Neural cell (in vitro differentiated cells): ENCODE data around the gene PCP4.

ENCODE experiments used
- CTCF ChIP-seq: fragments of 450-650 bp; IDR thresholded peaks from 2 replicates; pipeline ENCODE4 v1.5.1; 2014; ENCODE audit warnings: antibody characterized with exemption, mild to moderate bottlenecking, moderate library complexity; ENCODE audit not compliant: poor library complexity, severe bottlenecking
- EZH2 ChIP-seq: fragments of 200-600, 300-800 bp; shearing (Covaris generic), sonication (generic); IDR thresholded peaks from 2 replicates; pipeline ENCODE4 v1.6.1; 2014; ENCODE audit warnings: antibody characterized with exemption, low read length, borderline replicate concordance, mild to moderate bottlenecking; ENCODE audit not compliant: insufficient read depth, poor library complexity, severe bottlenecking
- MXI1 ChIP-seq: fragments of 450-650 bp; conservative IDR thresholded peaks from 2 replicates; pipeline ENCODE4 v1.6.1; 2014; ENCODE audit warnings: antibody characterized with exemption, mild to moderate bottlenecking; ENCODE audit not compliant: poor library complexity, severe bottlenecking
- RAD21 ChIP-seq: fragments of 450-650 bp; conservative IDR thresholded peaks from 2 replicates; pipeline ENCODE4 v1.6.1; 2014; ENCODE audit warnings: antibody characterized with exemption, mild to moderate bottlenecking, moderate library complexity
- REST ChIP-seq: IDR thresholded peaks from 2 replicates; pipeline ENCODE4 v1.6.1; 2012; ENCODE audit warnings: borderline replicate concordance

- TF ChIP-seq MXI1 (no peak), EZH2 (no peak), CTCF (no peak), REST (no peak), RAD21 (no peak)
Measured at GRCh38 chr21:39845571-39846130, 21.6 kb upstream of the PCP4 start.
